Measurements from ENCODE around the gene PTPRT.

The PTPRT gene

GRCh38 chr20:42740226-42740870 lies 449.4 kb downstream of the PTPRT start:
- DNase-seq (ENCODE audit: low spot score), result no peak
- Histone ChIP-seq H3K4me3 (no peak overlapping the region), H3K27ac (no peak overlapping the region)
- no peak for TF ChIP-seq CTCF (IDR thresholded peaks at IDR 0.05)

- Histone ChIP-seq H3K27ac (no peak overlapping the region), H3K4me3 (no peak overlapping the region)
- DNase-seq (ENCODE audit: low spot score), result no peak
- TF ChIP-seq CTCF (IDR thresholded peaks at IDR 0.05), result no peak
These were observed 450.0 kb downstream of the PTPRT start for GRCh38 chr20:42739683-42740082.

DNA sequence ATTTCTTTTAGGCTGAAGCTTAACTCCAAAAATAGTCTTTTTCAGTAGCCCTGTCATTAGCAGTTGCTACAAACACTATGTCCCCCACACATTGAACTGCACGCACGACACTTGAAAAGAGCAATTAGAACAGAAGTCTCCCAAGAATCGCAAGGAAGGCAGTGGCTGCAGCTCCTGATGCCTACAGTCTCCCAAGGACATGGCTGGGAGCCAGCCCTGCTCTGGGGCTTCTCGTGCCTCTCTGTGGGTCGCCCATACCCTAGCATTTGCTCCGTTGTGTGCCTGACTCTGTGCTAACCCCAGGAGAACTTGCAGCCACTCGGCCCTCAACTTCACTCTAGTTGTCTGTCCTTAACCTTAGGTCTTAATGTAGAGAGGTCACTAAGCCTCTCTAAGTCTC lies 454.2 kb downstream of the PTPRT start:
- DNase-seq (ENCODE audit: low spot score), result no peak
- H3K27ac ChIP-seq, result no peak overlapping the region
- TF ChIP-seq CTCF (IDR thresholded peaks at IDR 0.05), result no peak
- no peak overlapping the region for H3K4me3 ChIP-seq

- Histone ChIP-seq H3K27ac (peak overlapping the region in 1 of 2 donors; percentile 35), H3K4me3 (no peak overlapping the region)
- no peak for DNase-seq (ENCODE audit: low spot score)
- no peak for TF ChIP-seq CTCF (IDR thresholded peaks at IDR 0.05)
These were observed 454.9 kb downstream of the PTPRT start for GRCh38 chr20:42734660-42735368.

GRCh38 chr20:42721923-42722322 lies 467.8 kb downstream of the PTPRT start:
- no peak for DNase-seq (ENCODE audit: low spot score)
- TF ChIP-seq CTCF (IDR thresholded peaks at IDR 0.05), result no peak
- no peak overlapping the region for H3K4me3 ChIP-seq
- H3K27ac ChIP-seq, result no peak overlapping the region

DNA sequence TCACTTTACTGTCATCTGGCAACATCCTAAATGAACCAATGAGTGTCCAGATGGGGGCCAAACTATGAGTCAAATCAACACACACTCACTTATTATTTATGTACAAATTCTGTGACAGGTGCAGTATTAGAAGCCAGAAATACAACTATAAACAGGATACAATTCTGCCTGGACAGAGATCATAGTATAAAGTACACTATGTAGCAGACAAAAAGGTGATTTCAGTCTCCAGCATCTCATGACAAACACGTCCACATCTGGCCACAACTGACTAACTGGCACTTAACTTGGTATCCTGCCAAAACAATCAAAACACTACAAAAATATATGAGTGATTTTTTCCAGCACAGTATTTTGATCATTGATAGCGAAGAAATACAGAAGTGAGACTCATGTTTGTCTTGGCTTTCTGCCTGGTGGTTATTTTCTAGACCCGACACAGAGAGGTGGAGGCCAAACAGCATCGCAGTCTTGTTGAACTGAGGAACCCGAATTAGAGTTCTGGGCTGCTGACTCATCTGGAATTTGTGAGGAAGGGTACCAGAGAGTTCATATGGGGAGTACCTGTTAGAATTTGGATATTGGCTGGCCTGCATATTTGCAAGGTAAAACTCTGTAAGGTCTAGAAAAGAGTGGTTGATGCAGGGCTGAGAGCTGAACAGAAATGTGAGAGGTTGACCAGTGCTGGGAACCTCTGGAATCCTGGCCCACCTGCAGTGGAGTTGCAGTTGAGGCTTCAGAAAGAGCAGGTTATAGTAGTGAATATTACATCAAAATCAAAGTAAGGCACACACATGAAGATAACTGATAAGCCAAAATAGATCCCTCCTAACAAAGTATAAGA lies 475.2 kb downstream of the PTPRT start:
- H3K27ac ChIP-seq, result no peak overlapping the region
- no peak for DNase-seq (ENCODE audit: low spot score)
- no peak for TF ChIP-seq CTCF (IDR thresholded peaks at IDR 0.05)
- no peak overlapping the region for H3K4me3 ChIP-seq
